GM23338 (cell line): ENCODE data around the gene RSAD1. TPM values are rescaled to one million over a fixed set of nuclear protein-coding genes. Genes with fewer than 3 reads are reported as not detected.

ENCODE experiments used
- ATAC-seq: fragments of 200-7000 bp; cut with Tn5 transposase; 3 replicates; pipeline ENCODE4 v1.9.1; 2020
- DNase-seq: peaks from one replicate; pipeline ENCODE4 v3.0.0-alpha.2; 2015; ENCODE audit warnings: low spot score
- H2AFZ ChIP-seq: fragments of 200-600 bp; sonication (generic); 2 replicates; pipeline ENCODE4 v1.8.0; 2016; ENCODE audit warnings: antibody characterized with exemption, mild to moderate bottlenecking, moderate library complexity
- H3F3A ChIP-seq: fragments of 200-600 bp; sonication (generic); replicated peaks from 2 replicates; pipeline ENCODE4 v1.8.0; 2017; ENCODE audit warnings: antibody characterized with exemption, mixed run types, low read depth
- H3K27ac ChIP-seq: fragments of 200-600 bp; sonication (generic); 2 replicates; pipeline ENCODE4 v1.6.1; 2016; ENCODE audit warnings: low read depth
- H3K27me3 ChIP-seq: fragments of 200-600 bp; sonication (generic); 2 replicates; pipeline ENCODE4 v1.8.0; 2016; ENCODE audit warnings: mild to moderate bottlenecking, mixed run types, moderate library complexity; ENCODE audit not compliant: insufficient read depth
- H3K36me3 ChIP-seq: fragments of 200-600 bp; sonication (generic); 2 replicates; pipeline ENCODE4 v1.8.0; 2016; ENCODE audit warnings: mild to moderate bottlenecking; ENCODE audit not compliant: insufficient read depth
- H3K4me1 ChIP-seq: fragments of 200-600 bp; sonication (generic); 2 replicates; pipeline ENCODE4 v1.8.0; 2016; ENCODE audit warnings: mild to moderate bottlenecking, moderate library complexity; ENCODE audit not compliant: insufficient read depth
- H3K4me2 ChIP-seq: fragments of 200-600 bp; sonication (generic); 2 replicates; pipeline ENCODE4 v1.7.1; 2017; ENCODE audit warnings: mixed run types
- H3K4me3 ChIP-seq: fragments of 200-600 bp; sonication (generic); 2 replicates; pipeline ENCODE4 v1.6.1; 2016; ENCODE audit warnings: mixed run types
- H3K79me2 ChIP-seq: fragments of 200-600 bp; sonication (generic); replicated peaks from 2 replicates; pipeline ENCODE4 v1.8.0; 2017; ENCODE audit warnings: mild to moderate bottlenecking; ENCODE audit not compliant: insufficient read depth
- H3K9me2 ChIP-seq: fragments of 200-600 bp; sonication (generic); 2 replicates; pipeline ENCODE4 v1.8.0; 2017; ENCODE audit not compliant: insufficient read depth
- H4K20me1 ChIP-seq: fragments of 200-600 bp; sonication (generic); replicated peaks from 2 replicates; pipeline ENCODE4 v1.8.0; 2017; ENCODE audit warnings: mild to moderate bottlenecking; ENCODE audit not compliant: insufficient read depth
- H3K27ac Mint-ChIP-seq: 2 replicates; pipeline ENCODE4 v1.8.0; 2020; ENCODE audit warnings: inconsistent platforms, mild to moderate bottlenecking, moderate library complexity, mixed read lengths
- H3K27me3 Mint-ChIP-seq: 3 replicates; pipeline ENCODE4 v1.8.0; 2022; ENCODE audit warnings: low read depth, mild to moderate bottlenecking, moderate library complexity, mixed read lengths, inconsistent platforms; ENCODE audit not compliant: insufficient read depth, poor library complexity
- H3K36me3 Mint-ChIP-seq: 3 replicates; pipeline ENCODE4 v1.8.0; 2021; ENCODE audit warnings: low read depth, mild to moderate bottlenecking, inconsistent platforms, moderate library complexity, mixed read lengths
- H3K4me1 Mint-ChIP-seq: 3 replicates; pipeline ENCODE4 v1.8.0; 2020; ENCODE audit warnings: mild to moderate bottlenecking, inconsistent platforms, mixed read lengths
- H3K4me3 Mint-ChIP-seq: 3 replicates; pipeline ENCODE4 v1.8.0; 2021; ENCODE audit warnings: moderate library complexity, mild to moderate bottlenecking, inconsistent platforms, mixed read lengths
- H3K9me3 Mint-ChIP-seq: 3 replicates; pipeline ENCODE4 v1.8.0; 2020; ENCODE audit warnings: moderate library complexity, mild to moderate bottlenecking, inconsistent platforms, mixed read lengths
- CREB1 ChIP-seq: fragments of 250-450 bp; sonication (Bioruptor Pico); IDR thresholded peaks from 2 replicates; pipeline ENCODE4 v1.5.0; 2020; ENCODE audit warnings: low read depth, mild to moderate bottlenecking, moderate library complexity
- JUNB ChIP-seq: IDR thresholded peaks from one replicate; pipeline ENCODE4 v1.6.1; 2016; ENCODE audit warnings: antibody characterized with exemption; ENCODE audit not compliant: unreplicated experiment
- STAT1 ChIP-seq: IDR thresholded peaks from one replicate; pipeline ENCODE4 v1.6.1; 2016; ENCODE audit warnings: antibody characterized with exemption; ENCODE audit not compliant: unreplicated experiment
- ZNF114 ChIP-seq: fragments of 250-450 bp; sonication (Bioruptor Pico); IDR thresholded peaks from 2 replicates; pipeline ENCODE4 v1.5.0; 2020; ENCODE audit warnings: mild to moderate bottlenecking, moderate library complexity
- ZNF331 ChIP-seq: fragments of 250-450 bp; sonication (Bioruptor Pico); IDR thresholded peaks from 2 replicates; pipeline ENCODE4 v1.5.0; 2020; ENCODE audit warnings: low read depth, mild to moderate bottlenecking, moderate library complexity
- polyA plus RNA-seq: library from polyadenylated mRNA; unstranded; fragments of >200 nt; fragmentation: Nextera tagmentation; extraction: Ambion mirVana; gene quantifications from 2 replicates; pipeline ENCODE4 v1.2.1, GENCODE V29; 2016
- total RNA-seq: library from RNA; depleted of rRNA; stranded (reverse); fragments of >200 nt; shearing (Covaris generic); gene quantifications from 2 replicates; pipeline ENCODE4 v1.2.3, GENCODE V29; 2014
- TF ChIP-seq, protein P1 (sequence below): IDR thresholded peaks from one replicate; pipeline ENCODE4 v1.6.1; 2018; ENCODE audit warnings: antibody characterized with exemption; ENCODE audit not compliant: unreplicated experiment
- TF ChIP-seq, protein P2 (sequence below): IDR thresholded peaks from 2 replicates; pipeline ENCODE4 v1.6.1; 2016; ENCODE audit warnings: antibody characterized with exemption
- TF ChIP-seq, protein P3 (sequence below): fragments of 250-450 bp; sonication (Bioruptor Pico); IDR thresholded peaks from 2 replicates; pipeline ENCODE4 v1.5.0; 2020; ENCODE audit warnings: mild to moderate bottlenecking, moderate library complexity

Gene RSAD1
- total and polyA plus RNA-seq, 2 experiments from 2014 or later: 18.4 to 28.7 TPM

DNA sequence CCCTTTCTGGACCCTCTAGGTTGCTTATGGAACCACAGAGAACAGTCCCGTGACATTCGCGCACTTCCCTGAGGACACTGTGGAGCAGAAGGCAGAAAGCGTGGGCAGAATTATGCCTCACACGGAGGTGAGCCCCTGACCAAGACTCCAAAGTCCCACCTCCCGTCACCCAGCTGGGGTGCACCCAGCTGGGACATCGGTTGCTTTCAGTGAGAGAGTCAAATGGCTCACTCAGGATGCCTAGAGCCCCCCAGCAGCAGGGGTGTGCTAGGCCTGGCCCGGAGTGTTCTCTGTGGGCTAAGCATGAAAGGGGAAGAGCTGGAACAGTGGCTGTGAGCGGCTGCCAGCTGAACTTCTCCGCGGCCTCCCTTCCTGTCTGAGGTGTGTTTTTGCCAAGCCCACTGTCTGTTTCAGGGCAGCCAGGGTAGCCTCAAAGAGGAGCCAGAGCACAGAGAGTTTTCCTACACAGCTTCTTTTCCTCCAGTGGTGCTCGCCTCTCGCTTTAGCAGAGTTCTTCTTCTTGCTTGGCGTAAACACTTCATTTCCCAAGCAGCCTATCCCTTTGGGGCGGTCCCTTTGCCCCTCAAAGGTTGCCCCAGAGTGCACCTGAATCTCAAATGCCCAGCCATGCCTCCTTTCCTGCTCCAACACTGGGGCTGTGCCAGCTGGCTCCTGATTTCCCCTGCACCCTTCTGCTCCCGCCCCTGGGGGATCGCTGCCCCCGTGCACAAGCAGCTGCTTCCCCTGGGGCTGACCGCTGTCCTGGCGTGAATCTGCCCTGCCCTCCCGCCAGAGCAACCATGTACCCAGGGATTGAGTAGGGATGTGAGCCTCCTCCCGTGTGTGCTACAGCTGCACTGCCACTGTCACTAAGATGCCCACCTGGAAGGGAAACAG lies 7.4 kb upstream of the RSAD1 start (continued):
- TF ChIP-seq STAT1 (no peak), JUNB (no peak), ZNF114 (CRISPR knock-in tag) (no peak), ZNF331 (no peak)
- TF ChIP-seq, protein P1, sequence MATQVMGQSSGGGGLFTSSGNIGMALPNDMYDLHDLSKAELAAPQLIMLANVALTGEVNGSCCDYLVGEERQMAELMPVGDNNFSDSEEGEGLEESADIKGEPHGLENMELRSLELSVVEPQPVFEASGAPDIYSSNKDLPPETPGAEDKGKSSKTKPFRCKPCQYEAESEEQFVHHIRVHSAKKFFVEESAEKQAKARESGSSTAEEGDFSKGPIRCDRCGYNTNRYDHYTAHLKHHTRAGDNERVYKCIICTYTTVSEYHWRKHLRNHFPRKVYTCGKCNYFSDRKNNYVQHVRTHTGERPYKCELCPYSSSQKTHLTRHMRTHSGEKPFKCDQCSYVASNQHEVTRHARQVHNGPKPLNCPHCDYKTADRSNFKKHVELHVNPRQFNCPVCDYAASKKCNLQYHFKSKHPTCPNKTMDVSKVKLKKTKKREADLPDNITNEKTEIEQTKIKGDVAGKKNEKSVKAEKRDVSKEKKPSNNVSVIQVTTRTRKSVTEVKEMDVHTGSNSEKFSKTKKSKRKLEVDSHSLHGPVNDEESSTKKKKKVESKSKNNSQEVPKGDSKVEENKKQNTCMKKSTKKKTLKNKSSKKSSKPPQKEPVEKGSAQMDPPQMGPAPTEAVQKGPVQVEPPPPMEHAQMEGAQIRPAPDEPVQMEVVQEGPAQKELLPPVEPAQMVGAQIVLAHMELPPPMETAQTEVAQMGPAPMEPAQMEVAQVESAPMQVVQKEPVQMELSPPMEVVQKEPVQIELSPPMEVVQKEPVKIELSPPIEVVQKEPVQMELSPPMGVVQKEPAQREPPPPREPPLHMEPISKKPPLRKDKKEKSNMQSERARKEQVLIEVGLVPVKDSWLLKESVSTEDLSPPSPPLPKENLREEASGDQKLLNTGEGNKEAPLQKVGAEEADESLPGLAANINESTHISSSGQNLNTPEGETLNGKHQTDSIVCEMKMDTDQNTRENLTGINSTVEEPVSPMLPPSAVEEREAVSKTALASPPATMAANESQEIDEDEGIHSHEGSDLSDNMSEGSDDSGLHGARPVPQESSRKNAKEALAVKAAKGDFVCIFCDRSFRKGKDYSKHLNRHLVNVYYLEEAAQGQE: no peak
- TF ChIP-seq, protein P2, sequence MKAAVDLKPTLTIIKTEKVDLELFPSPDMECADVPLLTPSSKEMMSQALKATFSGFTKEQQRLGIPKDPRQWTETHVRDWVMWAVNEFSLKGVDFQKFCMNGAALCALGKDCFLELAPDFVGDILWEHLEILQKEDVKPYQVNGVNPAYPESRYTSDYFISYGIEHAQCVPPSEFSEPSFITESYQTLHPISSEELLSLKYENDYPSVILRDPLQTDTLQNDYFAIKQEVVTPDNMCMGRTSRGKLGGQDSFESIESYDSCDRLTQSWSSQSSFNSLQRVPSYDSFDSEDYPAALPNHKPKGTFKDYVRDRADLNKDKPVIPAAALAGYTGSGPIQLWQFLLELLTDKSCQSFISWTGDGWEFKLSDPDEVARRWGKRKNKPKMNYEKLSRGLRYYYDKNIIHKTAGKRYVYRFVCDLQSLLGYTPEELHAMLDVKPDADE: no peak

DNA sequence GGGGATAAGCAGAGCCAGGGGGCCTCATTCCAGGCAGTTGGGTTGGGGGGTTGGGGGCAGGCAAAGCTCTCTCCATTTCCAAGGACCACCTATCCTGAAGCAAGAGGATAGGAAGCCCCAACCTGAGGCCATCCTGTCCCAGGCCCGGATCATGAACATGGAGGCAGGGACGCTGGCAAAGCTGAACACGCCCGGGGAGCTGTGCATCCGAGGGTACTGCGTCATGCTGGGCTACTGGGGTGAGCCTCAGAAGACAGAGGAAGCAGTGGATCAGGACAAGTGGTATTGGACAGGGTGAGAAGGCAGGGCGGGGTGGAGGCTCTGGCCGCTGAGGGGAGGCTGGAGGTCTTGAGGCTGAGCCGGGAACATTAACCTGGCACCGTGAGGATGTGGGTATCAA lies 6.4 kb upstream of the RSAD1 start:
- Histone ChIP-seq H3K27ac (no peak overlapping the region), H4K20me1 (peaks cover 7% of the 10 kb centered on the region; the same call in 1 of the 2 replicates), H2AFZ (no peak overlapping the region), H3K27me3 (peaks cover 41% of the 10 kb centered on the region), H3K9me2 (no peaks in the 10 kb centered on the region), H3K79me2 (no peaks in the 10 kb centered on the region), H3K4me2 (no peak overlapping the region), H3K36me3 (no peaks in the 10 kb centered on the region), H3K4me1 (peaks cover 16% of the 10 kb centered on the region; the same call in 1 of the 2 replicates), H3K4me3 (no peak overlapping the region), H3F3A (0 out of 2 replicates have a peak, but pooled peaks cover 7% of the 10 kb centered on the region)
- peaks cover 21% of the 10 kb centered on the region for H3K4me1 Mint-ChIP-seq
- peaks cover 28% of the 10 kb centered on the region for H3K27me3 Mint-ChIP-seq
- no peak overlapping the region for H3K4me3 Mint-ChIP-seq
- no peak for DNase-seq
- no peak overlapping the region for H3K27ac Mint-ChIP-seq
- TF ChIP-seq, protein P3, sequence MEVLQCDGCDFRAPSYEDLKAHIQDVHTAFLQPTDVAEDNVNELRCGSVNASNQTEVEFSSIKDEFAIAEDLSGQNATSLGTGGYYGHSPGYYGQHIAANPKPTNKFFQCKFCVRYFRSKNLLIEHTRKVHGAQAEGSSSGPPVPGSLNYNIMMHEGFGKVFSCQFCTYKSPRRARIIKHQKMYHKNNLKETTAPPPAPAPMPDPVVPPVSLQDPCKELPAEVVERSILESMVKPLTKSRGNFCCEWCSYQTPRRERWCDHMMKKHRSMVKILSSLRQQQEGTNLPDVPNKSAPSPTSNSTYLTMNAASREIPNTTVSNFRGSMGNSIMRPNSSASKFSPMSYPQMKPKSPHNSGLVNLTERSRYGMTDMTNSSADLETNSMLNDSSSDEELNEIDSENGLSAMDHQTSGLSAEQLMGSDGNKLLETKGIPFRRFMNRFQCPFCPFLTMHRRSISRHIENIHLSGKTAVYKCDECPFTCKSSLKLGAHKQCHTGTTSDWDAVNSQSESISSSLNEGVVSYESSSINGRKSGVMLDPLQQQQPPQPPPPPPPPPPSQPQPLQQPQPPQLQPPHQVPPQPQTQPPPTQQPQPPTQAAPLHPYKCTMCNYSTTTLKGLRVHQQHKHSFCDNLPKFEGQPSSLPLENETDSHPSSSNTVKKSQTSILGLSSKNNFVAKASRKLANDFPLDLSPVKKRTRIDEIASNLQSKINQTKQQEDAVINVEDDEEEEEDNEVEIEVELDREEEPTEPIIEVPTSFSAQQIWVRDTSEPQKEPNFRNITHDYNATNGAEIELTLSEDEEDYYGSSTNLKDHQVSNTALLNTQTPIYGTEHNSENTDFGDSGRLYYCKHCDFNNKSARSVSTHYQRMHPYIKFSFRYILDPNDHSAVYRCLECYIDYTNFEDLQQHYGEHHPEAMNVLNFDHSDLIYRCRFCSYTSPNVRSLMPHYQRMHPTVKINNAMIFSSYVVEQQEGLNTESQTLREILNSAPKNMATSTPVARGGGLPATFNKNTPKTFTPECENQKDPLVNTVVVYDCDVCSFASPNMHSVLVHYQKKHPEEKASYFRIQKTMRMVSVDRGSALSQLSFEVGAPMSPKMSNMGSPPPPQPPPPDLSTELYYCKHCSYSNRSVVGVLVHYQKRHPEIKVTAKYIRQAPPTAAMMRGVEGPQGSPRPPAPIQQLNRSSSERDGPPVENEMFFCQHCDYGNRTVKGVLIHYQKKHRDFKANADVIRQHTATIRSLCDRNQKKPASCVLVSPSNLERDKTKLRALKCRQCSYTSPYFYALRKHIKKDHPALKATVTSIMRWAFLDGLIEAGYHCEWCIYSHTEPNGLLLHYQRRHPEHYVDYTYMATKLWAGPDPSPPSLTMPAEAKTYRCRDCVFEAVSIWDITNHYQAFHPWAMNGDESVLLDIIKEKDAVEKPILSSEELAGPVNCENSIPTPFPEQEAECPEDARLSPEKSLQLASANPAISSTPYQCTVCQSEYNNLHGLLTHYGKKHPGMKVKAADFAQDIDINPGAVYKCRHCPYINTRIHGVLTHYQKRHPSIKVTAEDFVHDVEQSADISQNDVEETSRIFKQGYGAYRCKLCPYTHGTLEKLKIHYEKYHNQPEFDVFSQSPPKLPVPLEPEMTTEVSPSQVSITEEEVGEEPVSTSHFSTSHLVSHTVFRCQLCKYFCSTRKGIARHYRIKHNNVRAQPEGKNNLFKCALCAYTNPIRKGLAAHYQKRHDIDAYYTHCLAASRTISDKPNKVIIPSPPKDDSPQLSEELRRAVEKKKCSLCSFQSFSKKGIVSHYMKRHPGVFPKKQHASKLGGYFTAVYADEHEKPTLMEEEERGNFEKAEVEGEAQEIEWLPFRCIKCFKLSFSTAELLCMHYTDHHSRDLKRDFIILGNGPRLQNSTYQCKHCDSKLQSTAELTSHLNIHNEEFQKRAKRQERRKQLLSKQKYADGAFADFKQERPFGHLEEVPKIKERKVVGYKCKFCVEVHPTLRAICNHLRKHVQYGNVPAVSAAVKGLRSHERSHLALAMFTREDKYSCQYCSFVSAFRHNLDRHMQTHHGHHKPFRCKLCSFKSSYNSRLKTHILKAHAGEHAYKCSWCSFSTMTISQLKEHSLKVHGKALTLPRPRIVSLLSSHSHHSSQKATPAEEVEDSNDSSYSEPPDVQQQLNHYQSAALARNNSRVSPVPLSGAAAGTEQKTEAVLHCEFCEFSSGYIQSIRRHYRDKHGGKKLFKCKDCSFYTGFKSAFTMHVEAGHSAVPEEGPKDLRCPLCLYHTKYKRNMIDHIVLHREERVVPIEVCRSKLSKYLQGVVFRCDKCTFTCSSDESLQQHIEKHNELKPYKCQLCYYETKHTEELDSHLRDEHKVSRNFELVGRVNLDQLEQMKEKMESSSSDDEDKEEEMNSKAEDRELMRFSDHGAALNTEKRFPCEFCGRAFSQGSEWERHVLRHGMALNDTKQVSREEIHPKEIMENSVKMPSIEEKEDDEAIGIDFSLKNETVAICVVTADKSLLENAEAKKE: no peak
- no peak for TF ChIP-seq JUNB
- no peak for TF ChIP-seq STAT1
- no peak for TF ChIP-seq CREB1
- no peak for ATAC-seq
- peaks cover 4% of the 10 kb centered on the region; the same call in 1 of the 3 replicates for H3K36me3 Mint-ChIP-seq
- H3K9me3 Mint-ChIP-seq: no peaks in the 10 kb centered on the region; the same call in 2 of the 3 replicates
